HG03354 (cell line): ENCODE measurements around the gene FLRT1.

Experiments used
- ATAC-seq: cut with Tn5 transposase; IDR thresholded peaks from one replicate; pipeline ENCODE4 v1.9.1; 2021; ENCODE audit warnings: mild to moderate bottlenecking; ENCODE audit not compliant: unreplicated experiment, poor library complexity, severe bottlenecking

Gene FLRT1

GRCh38 chr11:64035576-64035975, at the start of gene FLRT1:
TSS of gene FLRT1 (plus strand) at chr11:64035931. CDS start at chr11:64116268, 80,337 bp downstream.
- ATAC-seq, result no peak

- ATAC-seq, result peak; percentile 90
Measured at GRCh38 chr11:63986156-63986931, 49.4 kb upstream of the FLRT1 start, which contains the start of gene OTUB1. TSS of gene OTUB1 (plus strand) at chr11:63986438. CDS start at chr11:63986457, 19 bp downstream.

- no peak for ATAC-seq
Measured at GRCh38 chr11:63986932-63987513, 48.7 kb upstream of the FLRT1 start.

GRCh38 chr11:63991558-63991957, 44.2 kb upstream of the FLRT1 start:
- no peak for ATAC-seq

GRCh38 chr11:63993100-63993499, 42.6 kb upstream of the FLRT1 start:
- ATAC-seq, result no peak

- no peak for ATAC-seq
Measured at GRCh38 chr11:63993993-63994392, 41.7 kb upstream of the FLRT1 start.

GRCh38 chr11:63996512-63996911, 39.2 kb upstream of the FLRT1 start:
- ATAC-seq, result no peak

GRCh38 chr11:63997104-63997700, 38.5 kb upstream of the FLRT1 start:
- ATAC-seq, result no peak

GRCh38 chr11:63997801-63998337, 37.9 kb upstream of the FLRT1 start:
- no peak for ATAC-seq

GRCh38 chr11:63998558-63999348, 37.0 kb upstream of the FLRT1 start:
- no peak for ATAC-seq

- ATAC-seq, result no peak
Measured at GRCh38 chr11:63999349-64000025, 36.2 kb upstream of the FLRT1 start.

- ATAC-seq, result peak; percentile 47
Measured at GRCh38 chr11:64000026-64000739, 35.5 kb upstream of the FLRT1 start.

- no peak for ATAC-seq
Measured at GRCh38 chr11:64000740-64001483, 34.8 kb upstream of the FLRT1 start.

- ATAC-seq, result no peak
Measured at GRCh38 chr11:64001484-64002420, 34.0 kb upstream of the FLRT1 start.

- no peak for ATAC-seq
Measured at GRCh38 chr11:64003807-64004589, 31.7 kb upstream of the FLRT1 start.

GRCh38 chr11:64004590-64004984, 31.1 kb upstream of the FLRT1 start:
- no peak for ATAC-seq
